ENCODE results near the gene PLXNA4. TPM values are rescaled to one million over a fixed set of nuclear protein-coding genes. Genes with fewer than 3 reads are reported as not detected.
A peak's percentile ranks its signal among the peaks of the same experiment; 100 is the strongest.

PLXNA4 gene
- total RNA-seq, 1 donor from 2014 or later, result 16.2 TPM

- H3K36me3 Mint-ChIP-seq (ENCODE audit: unreplicated experiment), result no peaks in the 10 kb centered on the region
- H3K4me1 Mint-ChIP-seq (ENCODE audit: low read depth, unreplicated experiment), result peaks cover 18% of the 10 kb centered on the region
- no peak for TF ChIP-seq CTCF (IDR thresholded peaks at IDR 0.05; ENCODE audit: partially characterized antibody, unreplicated experiment)
- peaks cover 6% of the 10 kb centered on the region for H3K27me3 Mint-ChIP-seq (ENCODE audit: unreplicated experiment)
- no peak overlapping the region for H3K27ac Mint-ChIP-seq (ENCODE audit: unreplicated experiment)
- DNase-seq, result no peak
- H3K4me3 Mint-ChIP-seq (ENCODE audit: unreplicated experiment), result no peak overlapping the region
- H3K9me3 Mint-ChIP-seq (ENCODE audit: unreplicated experiment), result no peaks in the 10 kb centered on the region
Measured at GRCh38 chr7:132618271-132618955, 42.1 kb upstream of the PLXNA4 start.

GRCh38 chr7:132614428-132615318, 38.4 kb upstream of the PLXNA4 start:
- peak; percentile 20 for TF ChIP-seq CTCF (IDR thresholded peaks at IDR 0.05; ENCODE audit: partially characterized antibody, unreplicated experiment)
- Mint-ChIP-seq H3K27ac (ENCODE audit: unreplicated experiment) (no peak overlapping the region), H3K4me3 (ENCODE audit: unreplicated experiment) (peak overlapping the region; percentile 65), H3K9me3 (ENCODE audit: unreplicated experiment) (no peaks in the 10 kb centered on the region), H3K36me3 (ENCODE audit: unreplicated experiment) (no peaks in the 10 kb centered on the region), H3K4me1 (ENCODE audit: low read depth, unreplicated experiment) (peaks cover 18% of the 10 kb centered on the region), H3K27me3 (ENCODE audit: unreplicated experiment) (peaks cover 6% of the 10 kb centered on the region)
- peak; percentile 33 for DNase-seq

GRCh38 chr7:132613737-132614136, 37.5 kb upstream of the PLXNA4 start:
- Mint-ChIP-seq H3K27ac (ENCODE audit: unreplicated experiment) (no peak overlapping the region), H3K27me3 (ENCODE audit: unreplicated experiment) (peaks cover 6% of the 10 kb centered on the region), H3K4me3 (ENCODE audit: unreplicated experiment) (no peak overlapping the region), H3K36me3 (ENCODE audit: unreplicated experiment) (no peaks in the 10 kb centered on the region), H3K4me1 (ENCODE audit: low read depth, unreplicated experiment) (peaks cover 18% of the 10 kb centered on the region), H3K9me3 (ENCODE audit: unreplicated experiment) (no peaks in the 10 kb centered on the region)
- no peak for TF ChIP-seq CTCF (IDR thresholded peaks at IDR 0.05; ENCODE audit: partially characterized antibody, unreplicated experiment)
- no peak for DNase-seq

- Mint-ChIP-seq H3K4me3 (ENCODE audit: unreplicated experiment) (no peak overlapping the region), H3K27ac (ENCODE audit: unreplicated experiment) (no peak overlapping the region), H3K9me3 (ENCODE audit: unreplicated experiment) (no peaks in the 10 kb centered on the region), H3K36me3 (ENCODE audit: unreplicated experiment) (no peaks in the 10 kb centered on the region), H3K4me1 (ENCODE audit: low read depth, unreplicated experiment) (peaks cover 15% of the 10 kb centered on the region), H3K27me3 (ENCODE audit: unreplicated experiment) (peaks cover 5% of the 10 kb centered on the region)
- TF ChIP-seq CTCF (IDR thresholded peaks at IDR 0.05; ENCODE audit: partially characterized antibody, unreplicated experiment), result no peak
- no peak for DNase-seq
Measured at GRCh38 chr7:132610995-132611394, 34.7 kb upstream of the PLXNA4 start.
